Right kidney (tissue), 1 donor: ENCODE measurements around the gene SEMA6A.

Experiments
- DNase-seq: peaks from one replicate; pipeline ENCODE4 v3.0.0-alpha.2; 2016

SEMA6A gene

DNA sequence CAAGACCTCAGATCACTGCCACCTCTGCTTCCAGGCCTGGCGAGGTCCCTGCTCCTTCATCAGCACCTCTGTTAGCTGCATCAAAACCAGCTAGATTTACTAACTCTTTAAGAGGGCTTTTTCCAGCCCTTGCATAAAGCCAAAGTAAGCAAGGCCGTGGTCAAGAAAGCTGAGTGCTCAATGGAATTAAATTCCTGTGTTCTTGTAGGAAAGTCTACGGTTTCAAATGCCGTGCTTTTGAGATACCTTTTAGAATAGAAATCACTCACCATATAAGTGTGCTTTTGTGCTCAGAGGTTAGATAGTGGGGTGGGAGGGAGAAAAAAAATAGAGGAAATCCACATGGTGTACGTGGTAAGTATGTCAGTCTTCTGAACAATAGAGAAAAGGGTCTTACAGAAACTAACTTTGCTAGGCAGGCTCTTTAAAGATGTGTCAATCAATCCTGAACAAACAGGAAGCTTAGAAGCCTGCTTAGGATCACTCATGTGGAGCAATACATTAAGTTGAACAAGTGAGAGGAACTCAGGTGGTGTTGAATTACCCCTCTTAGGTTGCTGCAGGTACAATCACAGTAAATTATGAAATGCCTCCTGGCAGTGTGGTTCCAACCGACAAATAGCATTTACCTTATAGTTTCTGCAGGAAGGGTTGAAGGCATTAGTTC is 79.7 kb downstream of the SEMA6A start:
- peak; percentile 34 for DNase-seq

GRCh38 chr5:116492776-116493175 is 81.8 kb downstream of the SEMA6A start:
- DNase-seq = no peak

DNA sequence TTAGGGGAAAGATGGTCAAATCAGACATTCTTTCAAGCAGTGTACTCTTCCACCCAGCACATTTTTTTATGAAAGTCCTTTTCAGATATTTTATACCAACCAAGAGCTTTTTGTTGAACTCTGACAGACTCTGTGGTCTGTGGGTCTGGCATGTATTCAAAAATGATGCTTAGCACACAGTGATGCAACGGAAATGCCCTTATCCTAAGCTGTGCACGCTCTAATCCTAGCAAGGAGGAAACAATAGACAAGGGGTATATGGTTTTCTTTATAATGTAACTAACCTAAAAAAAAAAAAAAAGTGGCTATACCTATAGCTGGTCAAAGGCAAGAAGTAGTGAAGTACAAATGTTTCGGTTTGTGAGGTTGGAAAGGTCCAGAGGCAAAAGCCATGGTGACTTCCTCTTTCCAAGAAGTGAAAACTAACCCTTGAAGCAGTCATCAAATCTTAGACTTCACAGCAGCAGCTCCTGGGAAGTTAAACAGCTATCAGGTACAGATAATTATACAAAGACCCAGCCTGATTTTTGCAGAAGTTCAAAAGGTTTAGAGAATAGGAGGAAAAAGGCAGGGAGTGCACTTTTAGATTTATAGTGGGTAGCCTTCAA is 82.5 kb downstream of the SEMA6A start:
- no peak for DNase-seq

DNA sequence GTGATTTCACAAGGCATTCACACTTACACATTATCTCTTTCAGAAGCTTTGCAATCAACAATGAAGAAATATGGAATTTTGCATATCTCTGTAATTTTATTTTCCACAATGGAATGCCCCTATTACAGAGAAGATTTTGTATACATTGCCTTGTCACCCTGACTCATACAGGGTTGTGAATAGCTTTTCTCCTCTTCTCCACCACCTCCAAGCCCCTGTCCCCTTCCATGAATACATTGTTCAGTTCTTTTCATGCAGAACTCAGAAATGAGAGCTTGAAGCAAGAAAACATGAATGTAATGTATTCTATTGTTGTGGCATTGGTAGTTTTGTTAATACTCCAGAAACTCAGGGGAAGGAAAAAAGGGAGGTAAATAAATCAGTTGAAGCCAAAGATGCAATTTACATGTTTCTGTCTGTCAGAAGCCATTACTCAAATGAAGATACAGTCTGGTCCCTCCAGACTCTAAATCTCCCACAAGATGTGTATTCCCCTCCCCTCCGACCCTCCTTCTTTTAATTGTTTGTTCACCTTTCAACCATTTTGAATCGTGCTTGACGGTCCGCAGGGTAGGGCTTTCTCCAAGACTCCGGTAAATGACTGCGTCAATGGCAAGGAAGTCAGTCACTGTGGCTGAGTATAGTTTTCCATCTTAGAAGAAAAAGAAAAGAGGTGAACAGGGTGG is 86.1 kb downstream of the SEMA6A start:
- DNase-seq = no peak

- DNase-seq = no peak
These were observed 87.6 kb downstream of the SEMA6A start for GRCh38 chr5:116487045-116487444.

- DNase-seq = no peak
These were observed 88.0 kb downstream of the SEMA6A start for GRCh38 chr5:116486588-116486987.

- no peak for DNase-seq
These were observed 90.0 kb downstream of the SEMA6A start for GRCh38 chr5:116484645-116485044.

- no peak for DNase-seq
These were observed 92.2 kb downstream of the SEMA6A start for GRCh38 chr5:116482394-116482793.

GRCh38 chr5:116480894-116481510 is 93.6 kb downstream of the SEMA6A start:
- DNase-seq = no peak

GRCh38 chr5:116479776-116480675 is 94.6 kb downstream of the SEMA6A start:
- DNase-seq = no peak

GRCh38 chr5:116478491-116478890 is 96.1 kb downstream of the SEMA6A start:
- DNase-seq = no peak

DNA sequence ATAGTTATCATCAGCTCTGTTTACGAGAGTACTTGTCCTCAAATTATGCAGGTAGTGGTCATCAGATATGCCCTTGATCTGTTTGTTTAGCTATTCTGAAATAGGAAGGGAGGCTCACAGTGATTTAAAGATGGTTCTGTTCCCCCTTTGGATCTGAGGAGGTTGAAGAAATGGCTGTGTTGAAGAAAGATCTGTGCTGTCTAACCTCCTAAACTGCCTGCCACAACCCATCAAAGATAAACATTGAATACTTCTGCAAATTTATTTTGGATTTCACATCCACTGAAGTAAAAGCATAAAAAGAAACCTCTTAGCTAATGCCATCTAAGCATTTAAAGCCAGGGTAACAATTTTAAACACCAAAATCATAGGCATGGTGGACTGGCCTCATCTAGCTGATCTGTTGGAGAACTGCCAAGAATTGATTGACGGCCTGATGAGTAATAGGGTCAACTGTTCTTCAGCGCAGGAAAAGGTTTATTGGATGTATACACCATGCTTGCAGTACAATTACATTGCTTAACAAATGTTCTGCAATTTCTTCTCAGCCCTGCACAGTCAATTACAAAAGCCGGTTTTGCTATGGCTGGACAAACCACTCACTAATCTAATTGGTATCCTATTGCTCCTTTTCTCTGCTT is 97.6 kb downstream of the SEMA6A start:
- DNase-seq = no peak

- no peak for DNase-seq
These were observed 99.3 kb downstream of the SEMA6A start for GRCh38 chr5:116475338-116475737.

GRCh38 chr5:116473706-116474105 is 100.9 kb downstream of the SEMA6A start:
- no peak for DNase-seq

DNA sequence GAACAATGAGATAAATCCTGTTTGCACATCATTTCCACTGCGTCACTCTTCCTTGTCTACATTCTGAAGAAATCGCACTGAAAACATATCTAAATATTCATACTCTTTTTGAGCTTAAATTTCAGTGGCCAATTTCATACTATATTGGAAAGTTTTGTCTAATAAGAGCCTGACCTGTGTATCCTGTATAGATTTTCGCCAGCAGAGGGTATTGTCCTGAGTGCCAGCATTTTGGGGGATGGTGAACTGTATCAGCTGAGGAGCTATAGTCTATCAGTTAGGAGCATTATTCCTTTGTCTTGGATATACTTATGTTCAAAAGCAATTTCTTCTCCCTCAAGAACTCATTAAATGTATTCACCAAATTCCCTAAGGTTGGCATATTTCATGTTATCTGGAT is 102.3 kb downstream of the SEMA6A start:
- no peak for DNase-seq

GRCh38 chr5:116469631-116470030 is 105.0 kb downstream of the SEMA6A start:
- no peak for DNase-seq

- DNase-seq = no peak
These were observed 106.0 kb downstream of the SEMA6A start for GRCh38 chr5:116468583-116468982.

- no peak for DNase-seq
These were observed 107.2 kb downstream of the SEMA6A start for GRCh38 chr5:116467465-116467843.

DNA sequence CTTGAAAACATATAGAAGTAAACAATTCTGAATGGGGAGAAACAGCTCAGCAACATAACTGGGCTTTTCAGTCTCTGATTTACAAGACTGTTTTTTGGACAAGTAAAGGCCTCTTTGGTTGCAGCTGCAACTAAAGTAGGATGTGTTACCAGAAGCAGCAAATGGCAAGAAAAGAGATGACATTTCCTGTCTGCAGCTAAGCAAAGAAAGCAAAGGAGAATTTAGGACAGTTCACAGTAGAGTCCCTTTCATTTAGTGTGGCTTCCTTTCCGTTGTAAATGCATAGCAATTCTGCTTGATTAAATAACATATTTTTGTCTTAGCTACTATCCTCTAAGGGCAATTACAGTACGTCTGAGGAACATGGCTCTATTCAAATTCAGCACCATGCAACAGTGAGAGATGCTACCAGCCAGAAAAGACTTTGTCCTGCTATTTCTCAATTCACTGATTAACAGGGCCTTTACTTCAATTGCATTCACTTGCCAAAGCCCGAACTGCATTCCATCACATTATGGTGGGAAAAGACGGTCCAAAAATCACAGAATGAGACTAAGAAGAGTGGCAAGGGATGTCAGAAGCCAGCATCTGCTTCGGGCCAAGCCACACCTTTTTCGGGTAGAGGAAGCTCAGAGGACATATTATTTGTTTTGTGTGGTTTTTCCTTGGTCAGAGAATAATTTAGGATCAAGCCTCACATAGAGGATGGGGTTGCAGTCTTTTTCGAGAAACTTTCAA is 107.7 kb downstream of the SEMA6A start:
- DNase-seq = no peak

GRCh38 chr5:116465411-116465810 is 109.2 kb downstream of the SEMA6A start:
- DNase-seq = no peak

DNA sequence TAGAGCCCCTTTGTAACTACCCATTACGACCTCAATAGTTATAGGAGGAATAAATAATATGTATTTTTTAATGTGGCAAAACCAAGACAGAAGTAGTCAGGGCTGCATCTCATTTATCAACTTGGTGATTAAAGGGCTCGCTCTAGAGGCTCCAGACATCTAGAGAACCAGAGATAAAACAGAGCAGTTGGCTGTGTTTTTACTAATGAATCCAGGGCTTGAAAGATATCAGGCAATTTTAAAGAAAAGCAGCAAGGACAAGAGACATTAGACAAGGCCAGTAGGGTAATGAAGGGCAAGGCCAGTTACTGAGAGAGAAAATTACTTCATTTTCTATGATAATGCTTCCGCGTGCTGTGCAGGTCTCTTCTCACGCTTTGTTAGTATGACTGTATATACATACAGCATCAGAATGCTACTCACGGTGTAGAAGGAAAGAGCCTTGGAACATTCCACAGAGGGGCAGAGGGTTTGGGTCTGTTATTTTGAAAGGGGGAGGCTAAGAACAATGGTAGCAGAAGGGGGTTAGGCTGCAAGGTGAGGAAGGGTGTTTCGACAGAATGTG is 110.4 kb downstream of the SEMA6A start:
- no peak for DNase-seq
